Breast epithelium (tissue), 3 donors: ENCODE data around the gene PTH1R.

ENCODE experiments used
- CTCF ChIP-seq, 3 donors: fragments of 450-650 bp; IDR thresholded peaks; one replicate each; pipeline ENCODE4 v1.5.1; 2016 to 2017; ENCODE audit warnings: antibody characterized with exemption in 3 of 3, mild to moderate bottlenecking in 3 of 3, moderate library complexity in 3 of 3
- POLR2AphosphoS5 ChIP-seq, 3 donors: sonication (generic); formaldehyde crosslinking; IDR thresholded peaks; one replicate each; pipeline ENCODE4 v1.6.1; 2017; ENCODE audit warnings: antibody characterized with exemption in 3 of 3

- TF ChIP-seq CTCF (IDR thresholded peaks at IDR 0.05), result no peak
- no peak for TF ChIP-seq POLR2AphosphoS5 (IDR thresholded peaks at IDR 0.05)
Measured at GRCh38 chr3:46831841-46832240, 45.7 kb upstream of the PTH1R start.
